Renal cortical epithelial cell (primary cell): ENCODE measurements around the gene GALNT7. TPM values are rescaled to one million over a fixed set of nuclear protein-coding genes. Genes with fewer than 3 reads are reported as not detected.
A peak's percentile ranks its signal among the peaks of the same experiment; 100 is the strongest.

Experiments
- DNase-seq: peaks from one replicate; pipeline ENCODE4 v3.0.0-alpha.2; 2011; ENCODE audit warnings: low read depth
- total RNA-seq: library from RNA; depleted of rRNA; stranded (reverse); fragments of >200 nt; gene quantifications from 2 replicates; pipeline ENCODE4 v1.2.3, GENCODE V29; 2014

GALNT7 gene
- total RNA-seq, 1 donor from 2014 or later: 86.4 TPM

DNA sequence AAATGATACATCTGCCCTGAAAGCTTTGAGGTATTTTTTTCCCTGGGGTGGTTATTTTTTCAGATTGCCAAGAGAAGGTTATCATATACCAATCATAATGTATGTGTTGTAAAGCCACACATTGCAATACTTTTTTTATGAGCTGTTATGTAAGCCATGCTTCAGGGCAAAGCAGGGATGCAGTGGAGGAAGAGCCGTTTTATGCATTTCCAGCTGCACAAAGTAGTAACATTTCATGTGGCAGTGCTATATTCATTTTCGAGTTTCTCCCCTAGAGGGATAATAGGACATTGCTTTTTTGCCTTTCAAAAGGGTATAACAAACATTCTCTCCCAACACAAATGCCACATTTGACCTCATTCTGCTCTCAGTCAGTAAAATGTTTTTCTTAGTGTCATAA lies 68.5 kb downstream of the GALNT7 start:
- no peak for DNase-seq

DNA sequence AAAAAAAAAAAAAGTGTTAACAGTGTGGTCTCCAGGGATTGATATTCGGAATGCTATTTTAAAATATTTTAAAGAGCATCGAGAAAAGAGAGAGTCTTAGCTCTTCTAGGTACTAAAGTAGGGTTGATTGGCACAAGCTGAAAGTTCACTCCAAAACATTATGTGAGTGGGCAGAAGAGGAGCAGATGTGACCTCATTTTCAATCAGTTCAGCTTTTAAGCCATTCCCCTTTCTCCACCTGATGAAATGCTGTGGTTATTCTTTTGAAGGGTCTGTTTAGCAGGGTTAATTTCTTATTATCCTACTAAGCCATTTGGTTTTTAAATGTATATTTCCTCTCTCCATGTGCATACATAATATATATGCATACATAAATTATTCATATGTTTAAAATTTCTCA lies 69.2 kb downstream of the GALNT7 start:
- no peak for DNase-seq

DNA sequence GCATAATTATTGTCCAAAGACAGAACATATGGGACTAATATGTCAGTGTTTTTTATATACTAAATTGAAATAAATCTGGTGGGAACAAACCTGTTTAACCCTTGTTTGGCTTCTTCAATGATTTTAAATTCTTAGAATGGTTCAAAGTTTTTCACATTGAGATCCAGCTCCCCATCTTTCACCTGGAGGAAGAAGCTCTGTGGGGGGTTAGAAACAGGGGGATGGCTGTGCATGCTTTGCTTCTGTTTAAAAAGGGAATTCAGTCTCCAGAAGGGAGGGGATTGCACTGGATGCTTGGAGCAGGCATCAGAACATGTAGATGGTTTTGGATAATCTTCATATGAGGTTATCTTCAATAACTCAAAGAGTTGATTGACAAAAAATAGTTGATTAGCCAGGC lies 72.1 kb downstream of the GALNT7 start:
- DNase-seq: no peak

DNA sequence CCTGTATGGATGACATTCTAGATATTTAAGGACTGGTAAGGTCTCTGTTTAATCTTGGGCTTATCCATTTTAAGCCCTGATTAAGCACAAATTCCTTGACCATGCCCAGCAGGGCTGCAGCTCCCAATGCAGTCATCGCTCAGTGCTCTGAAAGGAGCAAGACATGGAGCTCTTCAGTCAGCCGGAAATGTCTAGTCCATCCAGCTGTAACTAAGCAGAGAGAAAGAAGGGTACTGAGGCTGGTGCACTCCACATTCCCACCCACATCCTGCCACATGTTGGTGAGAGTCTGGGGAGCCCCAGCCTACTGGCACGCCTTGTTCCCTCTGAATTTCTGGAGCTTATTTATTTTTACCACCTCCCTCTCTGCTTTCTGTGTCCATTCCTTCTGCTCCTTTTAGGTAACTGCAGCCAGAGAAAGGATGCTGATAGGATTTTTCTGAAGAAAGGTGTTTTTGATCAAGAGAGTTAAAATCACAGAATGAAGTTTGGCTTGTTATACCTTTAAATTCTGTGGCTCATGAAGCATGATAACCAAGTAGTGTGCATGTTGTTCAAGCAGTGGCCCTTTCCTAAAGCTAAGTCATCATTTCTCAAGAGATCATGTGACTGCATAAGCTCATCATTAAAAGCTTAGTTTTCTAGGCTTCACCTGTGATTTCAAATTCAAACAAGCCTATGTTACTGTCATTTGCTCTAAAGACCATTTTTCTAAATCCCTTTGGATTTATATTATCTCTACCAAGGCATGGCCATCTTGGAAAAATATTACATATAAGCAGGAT lies 74.0 kb downstream of the GALNT7 start:
- peak; percentile 73 for DNase-seq

DNA sequence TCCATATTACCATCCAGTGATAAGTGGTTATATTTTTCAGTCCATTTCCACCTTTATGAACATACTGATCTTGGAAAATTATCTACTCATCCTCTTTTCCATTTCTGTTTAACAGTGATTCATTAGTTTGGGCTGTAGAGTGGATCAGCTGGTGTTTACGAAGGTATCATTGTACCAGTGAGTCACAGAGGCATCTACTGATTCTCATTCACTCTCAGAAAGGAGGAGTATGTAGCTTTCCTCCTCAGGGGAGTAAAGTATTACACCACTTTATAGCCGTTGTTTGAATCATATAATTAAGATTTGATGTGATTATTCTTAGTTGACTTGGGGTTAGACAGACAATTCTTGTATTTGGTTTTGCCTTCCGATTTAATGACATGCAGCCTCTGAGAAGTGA lies 74.7 kb downstream of the GALNT7 start:
- DNase-seq: peak; percentile 91

DNA sequence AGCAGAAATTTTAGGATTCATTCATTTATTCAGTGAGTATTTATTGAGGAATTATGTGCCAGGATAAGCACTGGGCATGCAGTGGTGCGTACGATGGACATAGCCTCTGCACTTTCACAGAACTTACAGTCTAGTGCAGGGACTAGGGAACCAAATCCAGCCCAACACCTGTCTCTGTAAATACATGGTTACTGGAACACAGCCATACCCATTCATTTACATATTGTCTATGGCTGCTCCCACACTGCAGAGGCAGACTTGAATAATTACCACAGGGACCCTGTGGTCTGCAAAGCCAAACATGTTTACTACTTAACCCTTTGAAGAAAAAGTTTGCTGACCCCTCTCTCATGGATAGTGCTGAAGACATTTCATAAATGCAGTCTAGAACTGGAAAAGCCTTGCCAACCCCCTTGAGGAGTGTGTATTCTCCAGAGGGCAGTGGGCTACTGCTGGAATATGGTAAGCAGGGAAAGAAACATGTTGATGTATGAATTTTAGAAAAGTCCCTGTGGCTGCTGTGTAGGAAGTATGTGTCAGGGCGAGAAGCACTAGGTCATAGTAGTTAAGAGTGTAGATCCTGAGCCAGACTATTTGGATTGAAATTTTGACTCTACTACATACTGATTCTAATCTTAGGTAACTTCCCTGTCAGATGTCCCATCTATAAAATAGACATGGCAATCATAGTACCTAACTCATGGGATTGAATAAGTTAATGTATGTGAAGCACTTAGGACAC lies 75.5 kb downstream of the GALNT7 start:
- no peak for DNase-seq

DNA sequence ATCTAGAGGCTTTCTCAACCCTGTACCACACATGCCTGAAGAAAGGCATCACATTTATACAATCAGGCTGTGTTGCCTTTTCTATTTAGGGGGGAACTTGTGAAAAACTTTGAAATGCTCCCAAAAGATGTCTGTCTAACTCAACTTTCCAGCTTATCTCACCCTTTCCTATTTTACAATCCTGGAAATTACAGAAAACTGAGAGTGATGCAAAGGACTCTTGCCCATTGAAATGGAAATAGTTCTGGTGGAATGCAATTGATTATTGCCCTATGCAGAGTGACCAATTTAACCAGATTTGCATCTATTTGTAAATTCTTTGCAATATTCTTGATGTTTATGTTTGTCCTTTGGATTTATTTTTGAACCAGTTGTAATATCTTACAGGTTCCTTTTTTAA lies 77.3 kb downstream of the GALNT7 start:
- DNase-seq: no peak

DNA sequence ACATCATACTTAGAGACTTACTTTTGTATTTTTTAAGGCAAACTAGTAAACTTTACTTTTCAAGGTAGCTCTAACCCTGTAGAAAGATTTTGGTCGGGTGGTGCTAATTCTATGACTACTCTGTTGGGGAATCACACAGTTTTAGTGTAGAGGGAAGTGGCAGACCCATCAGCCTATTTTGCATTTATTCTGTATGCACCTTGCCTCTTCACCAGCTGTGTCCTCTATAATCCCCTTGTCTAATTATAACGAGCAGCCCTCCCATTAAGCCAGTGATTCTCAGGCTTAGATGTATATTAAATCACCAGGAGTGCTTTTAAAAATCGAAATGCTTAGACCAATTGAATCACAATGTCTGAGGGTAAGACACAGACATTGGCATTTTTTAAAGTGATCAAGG lies 78.1 kb downstream of the GALNT7 start:
- no peak for DNase-seq

DNA sequence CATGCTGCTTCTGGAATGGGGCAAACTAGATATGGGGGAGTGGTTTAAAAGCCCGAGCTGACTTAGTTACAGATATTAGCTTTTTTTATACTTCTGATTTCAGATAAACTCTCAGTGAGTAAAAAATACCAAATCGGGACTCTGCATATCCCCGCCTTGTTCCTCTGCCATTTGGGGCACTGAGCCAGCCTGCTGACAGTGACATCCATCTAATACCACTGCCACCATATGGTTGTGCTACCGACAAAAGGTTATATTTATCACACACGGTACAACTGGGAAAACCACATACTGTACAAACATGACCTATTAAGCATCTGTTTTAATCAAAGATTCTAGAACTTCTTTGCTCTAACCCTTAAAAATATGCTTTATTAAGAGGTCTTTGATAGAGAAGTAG lies 78.7 kb downstream of the GALNT7 start:
- DNase-seq: no peak

DNA sequence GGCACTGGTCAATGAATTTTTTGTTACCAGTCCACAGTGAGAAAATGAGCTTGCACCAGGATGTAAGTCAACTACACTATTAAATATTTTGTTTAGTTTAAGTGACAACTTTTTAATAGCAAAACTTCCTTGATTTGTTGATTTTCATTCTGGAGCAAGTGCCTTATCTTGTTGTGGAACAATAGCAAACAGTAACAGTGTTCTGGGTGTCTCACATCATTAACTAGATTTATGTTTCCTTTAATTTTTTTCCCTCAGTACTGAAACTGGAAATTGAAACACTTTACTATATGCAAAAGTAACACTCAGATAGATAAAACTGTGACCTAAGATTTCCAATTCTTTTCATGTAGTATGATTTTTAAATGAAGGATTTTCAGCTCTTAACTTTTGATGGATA lies 80.1 kb downstream of the GALNT7 start:
- peak; percentile 15 for DNase-seq

DNA sequence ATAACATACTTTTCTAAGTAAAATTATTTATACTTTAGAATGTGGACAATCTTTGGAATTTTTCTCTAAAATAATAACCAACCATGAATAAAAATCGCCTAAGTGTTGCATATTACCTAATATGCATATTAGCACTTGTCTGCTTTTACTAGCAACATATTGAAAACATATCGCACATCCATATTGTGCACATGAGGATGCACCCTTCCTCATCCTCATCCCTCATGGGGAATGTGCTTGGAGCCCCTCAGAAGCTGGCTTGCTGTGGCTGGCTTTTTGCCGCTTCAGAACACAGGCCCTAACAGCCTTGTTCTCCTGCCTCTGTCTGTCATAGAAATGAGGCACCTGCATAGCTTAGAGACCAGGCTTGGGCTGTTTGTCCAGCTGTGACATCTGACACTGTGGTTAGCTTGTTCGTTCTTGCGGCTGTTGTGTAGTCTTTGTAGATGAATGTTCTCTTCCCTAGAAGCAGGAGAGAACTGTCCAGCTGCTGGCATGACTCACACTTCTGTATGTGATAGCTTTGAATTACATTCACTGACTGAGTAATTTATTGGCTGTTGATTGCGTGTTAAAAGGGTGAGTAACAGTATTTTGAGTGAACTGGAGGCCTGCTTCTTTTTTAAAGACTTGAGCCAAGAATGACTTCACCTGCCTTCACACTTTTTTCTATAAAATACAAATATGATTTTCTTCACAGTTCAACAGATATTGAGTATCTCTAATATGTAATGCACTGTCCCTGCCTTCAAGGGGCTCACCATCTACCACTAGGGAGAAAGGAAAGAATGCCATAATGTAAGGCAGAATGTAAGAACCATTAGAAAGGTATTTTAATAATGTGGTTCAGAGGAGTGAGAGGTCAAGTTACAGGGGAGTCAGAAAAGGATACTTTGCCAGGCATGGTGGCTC lies 83.7 kb downstream of the GALNT7 start:
- peak; percentile 100 for DNase-seq

DNA sequence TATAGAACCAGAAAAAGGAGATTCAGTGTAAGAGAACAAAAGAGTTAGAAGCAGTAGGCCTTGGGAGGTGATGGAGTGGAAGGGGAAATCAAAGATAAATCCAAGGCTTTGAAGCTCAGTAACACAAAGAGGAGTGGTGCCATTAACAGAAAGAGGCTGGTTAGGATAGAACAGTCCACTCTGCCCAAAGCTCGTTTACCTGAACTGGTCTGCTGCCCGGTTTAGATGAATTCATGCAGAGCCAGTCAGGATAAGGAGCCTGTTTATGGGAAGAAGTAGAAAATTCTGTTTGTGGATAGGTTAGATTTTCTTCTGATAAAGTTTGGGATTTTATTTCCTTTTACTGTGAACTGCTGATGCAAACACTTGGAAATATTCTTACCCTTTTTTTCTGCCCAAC lies 85.0 kb downstream of the GALNT7 start:
- no peak for DNase-seq

DNA sequence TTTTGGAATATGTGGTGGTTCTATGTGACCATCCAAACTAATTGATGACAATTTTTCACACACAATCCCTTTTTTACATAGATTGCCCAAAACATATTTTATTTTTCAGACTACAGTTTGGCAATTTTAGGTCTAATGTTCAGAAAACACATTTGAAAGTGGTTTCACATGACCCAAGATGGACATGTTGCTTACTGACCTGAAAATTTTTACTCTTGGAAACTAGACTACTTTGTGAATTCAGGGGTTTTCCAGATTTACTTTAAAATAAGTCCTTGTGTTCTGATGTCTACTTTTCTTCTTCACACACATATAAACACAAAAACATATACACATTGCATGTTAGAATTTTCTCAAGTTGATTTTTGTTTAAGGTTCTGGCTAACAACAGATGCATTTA lies 86.0 kb downstream of the GALNT7 start:
- DNase-seq: no peak

DNA sequence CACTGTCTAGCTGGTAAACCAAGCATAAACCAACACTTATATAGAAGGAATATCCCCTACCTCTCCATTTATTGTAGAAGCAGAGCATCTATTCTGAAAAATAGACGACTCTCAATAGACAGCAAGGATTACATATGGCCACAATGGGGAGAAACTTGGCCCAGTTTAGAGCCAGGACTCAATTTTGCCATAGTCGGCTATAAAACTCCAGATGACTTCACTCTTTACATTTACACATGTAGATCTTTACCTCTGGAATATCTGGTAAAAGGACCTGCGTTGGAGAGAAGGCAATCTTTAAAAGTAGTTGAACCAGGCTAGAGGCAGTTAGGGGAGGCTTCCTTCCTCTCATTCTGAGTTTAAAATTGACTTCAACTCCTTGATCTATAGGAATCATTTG lies 88.2 kb downstream of the GALNT7 start:
- no peak for DNase-seq

DNA sequence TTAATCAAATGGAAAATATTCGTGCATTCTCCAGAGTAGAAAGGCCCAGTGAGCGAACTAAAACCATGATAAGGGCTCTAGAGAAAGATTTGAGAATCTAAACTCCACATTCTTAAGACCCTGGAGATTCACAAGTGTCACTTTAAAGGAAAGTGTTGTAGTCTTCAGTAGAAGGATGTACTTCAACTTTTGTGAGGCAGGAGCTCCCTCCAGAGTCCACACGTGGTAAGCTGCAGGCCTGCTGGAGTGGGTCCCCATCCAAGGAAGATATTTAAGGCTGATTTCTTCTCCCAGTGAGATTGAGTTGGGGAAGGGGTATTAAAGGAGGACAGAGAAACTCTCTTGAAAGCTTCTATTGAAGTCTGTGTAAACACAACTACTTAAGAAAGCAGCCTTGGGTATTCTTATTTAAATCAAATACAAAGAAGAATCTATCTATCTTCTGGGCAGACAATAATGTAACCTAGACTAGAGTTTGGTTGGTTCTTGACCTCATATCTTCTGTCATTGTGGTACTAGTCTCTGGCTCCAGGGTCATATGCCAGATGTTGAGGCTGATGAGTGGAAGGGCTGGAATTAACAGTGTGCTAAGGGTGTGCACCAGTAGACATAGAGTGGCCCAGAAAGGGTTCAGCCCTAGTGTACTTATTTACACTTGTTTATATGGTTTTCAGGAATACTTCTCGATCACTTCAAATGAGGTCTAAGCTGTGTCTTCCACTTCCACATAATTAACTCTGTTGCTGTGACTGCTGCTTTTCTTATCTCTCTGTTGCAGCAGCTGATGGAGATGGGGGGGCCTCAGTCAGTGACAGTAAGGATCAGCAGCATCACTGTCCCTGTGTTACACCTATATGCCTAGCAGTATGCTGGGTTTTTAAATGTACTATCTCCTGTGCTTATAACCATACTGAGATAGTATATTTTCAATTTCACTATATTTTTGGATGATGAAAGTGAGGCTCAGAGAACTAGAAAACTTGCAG lies 89.4 kb downstream of the GALNT7 start:
- DNase-seq: peak; percentile 63

DNA sequence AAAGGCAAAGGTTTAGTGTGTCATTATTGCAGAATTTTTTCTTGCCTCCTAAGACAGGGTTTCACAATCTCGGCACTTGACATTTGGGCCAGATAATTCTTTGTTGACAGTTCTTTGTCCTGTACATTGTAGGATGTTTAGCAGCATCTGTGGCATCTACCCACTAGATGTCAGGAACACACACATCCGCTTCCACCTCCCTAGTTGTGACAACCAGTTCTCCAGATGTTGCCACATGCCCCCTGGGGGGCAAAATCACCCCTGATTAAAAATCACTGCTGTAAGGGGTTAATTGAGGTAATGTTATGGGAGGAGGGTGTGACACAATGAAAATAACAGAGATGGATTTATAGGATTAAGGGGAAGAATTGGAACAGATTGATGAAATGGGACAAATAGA lies 90.3 kb downstream of the GALNT7 start:
- no peak for DNase-seq

DNA sequence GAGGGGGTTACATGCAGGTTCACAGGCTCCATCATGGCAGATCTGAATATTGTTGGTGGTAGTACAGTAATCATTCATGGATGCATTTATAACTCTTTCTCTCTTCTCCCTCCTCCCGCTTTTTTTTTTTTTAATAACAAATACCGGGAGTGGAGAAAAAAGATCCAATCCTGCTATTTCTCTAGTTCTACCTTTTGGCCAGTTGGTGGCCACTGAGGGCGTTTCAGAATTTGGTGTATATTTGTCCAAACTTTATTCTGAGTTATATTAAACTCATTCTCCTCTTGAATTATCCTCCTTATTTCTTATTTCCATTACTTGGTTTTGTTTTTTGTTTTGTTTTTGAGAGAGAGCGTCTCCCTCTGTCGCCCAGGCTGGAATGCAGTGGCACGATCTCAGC lies 90.7 kb downstream of the GALNT7 start:
- DNase-seq: no peak

DNA sequence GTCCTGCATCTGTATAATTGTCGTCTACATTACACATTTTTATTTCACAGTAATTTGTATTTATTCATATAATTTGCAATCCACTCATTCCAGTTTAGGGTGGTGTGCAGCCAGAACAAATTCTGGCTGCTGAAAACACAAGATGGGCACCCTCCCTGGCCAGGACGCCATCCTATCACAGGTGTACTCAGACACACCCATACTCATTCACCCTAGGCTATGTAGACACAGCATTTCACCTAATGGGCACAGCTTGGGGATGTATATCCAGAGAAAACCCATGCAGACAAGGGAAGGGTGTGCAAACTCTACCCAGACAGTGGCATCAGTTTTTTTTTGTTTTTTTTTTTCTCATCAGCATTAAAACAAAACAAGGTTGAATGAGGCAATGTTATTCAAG lies 92.4 kb downstream of the GALNT7 start:
- no peak for DNase-seq

DNA sequence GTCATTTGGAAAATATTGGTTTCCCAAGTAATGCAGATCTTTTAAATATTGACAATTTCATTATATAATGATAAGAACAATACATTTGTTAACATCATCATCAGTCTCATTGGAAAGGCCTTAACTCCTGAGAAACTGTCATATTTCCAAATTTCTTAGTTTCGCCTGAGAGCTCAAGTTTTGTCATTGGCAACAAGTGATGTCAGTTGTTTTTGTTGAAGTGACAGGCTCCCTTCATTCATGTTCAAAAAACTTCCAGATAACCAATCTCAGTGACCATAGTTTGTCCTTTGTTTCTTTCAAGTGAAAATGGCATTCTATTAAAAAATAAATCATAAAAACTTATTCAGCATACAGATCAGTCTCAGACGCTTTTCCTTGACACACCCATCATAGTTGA lies 93.8 kb downstream of the GALNT7 start:
- DNase-seq: no peak

DNA sequence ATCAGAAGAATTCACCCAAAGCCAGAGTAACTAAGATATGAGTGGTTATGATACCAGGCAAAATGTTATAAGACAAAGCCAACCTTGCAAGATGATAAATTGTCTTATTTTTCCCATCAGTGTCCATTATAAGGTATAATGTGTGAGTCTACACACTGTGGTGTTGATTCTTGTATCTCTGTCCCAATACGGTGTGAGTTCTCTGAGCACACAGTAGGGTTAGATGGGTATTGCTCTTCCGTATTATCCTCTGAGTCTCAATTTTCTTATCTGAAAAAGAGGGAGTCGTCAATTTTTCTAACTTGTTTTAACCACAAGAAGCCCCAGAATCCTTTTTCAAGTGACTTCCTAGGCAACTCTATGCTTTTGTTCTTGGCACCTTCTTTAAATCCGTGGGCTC lies 95.6 kb downstream of the GALNT7 start:
- no peak for DNase-seq

DNA sequence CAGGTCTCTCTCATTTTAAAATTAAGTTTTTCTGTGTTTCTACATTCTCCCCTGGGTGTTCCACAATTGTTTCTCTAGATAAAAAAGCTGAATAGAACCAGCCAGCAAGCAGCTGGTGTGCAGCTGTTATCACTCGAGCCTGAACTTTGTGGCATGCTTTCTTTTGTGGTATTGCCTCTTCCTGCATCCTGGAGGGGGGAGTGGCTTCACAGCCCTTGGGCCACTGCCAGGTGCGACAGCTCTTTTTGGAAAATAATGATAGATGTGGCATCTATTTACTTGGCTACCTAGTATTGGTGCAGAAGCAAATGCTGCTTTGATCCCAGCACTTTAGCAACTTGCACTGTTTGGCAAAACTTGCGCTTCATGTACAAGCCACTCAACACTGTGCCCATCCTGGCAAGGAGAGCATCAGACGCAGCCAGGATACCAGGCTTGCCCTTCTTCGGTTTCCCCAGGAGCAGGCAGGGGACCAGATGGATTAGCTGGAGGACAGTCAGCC lies 96.1 kb downstream of the GALNT7 start:
- no peak for DNase-seq
